Body of pancreas (tissue), 4 donors: ENCODE data around the gene ZBTB5. TPM values are rescaled to one million over a fixed set of nuclear protein-coding genes. Genes with fewer than 3 reads are reported as not detected.

Experiments
- ATAC-seq: fragments of 150-250 bp; one replicate; pipeline ENCODE4 v1.9.1; 2016
- DNase-seq, 4 donors: peaks; one replicate each; pipeline ENCODE4 v3.0.0-alpha.2; 2019
- H3K27ac ChIP-seq, 4 donors: fragments of 200-600 bp; sonication (generic); 1 replicate in 3 of 4; 2 replicates in 1 of 4; pipeline versions ENCODE4 v1.5.1 to v1.6.1; 2016 to 2019; ENCODE audit warnings: mild to moderate bottlenecking in 1 of 4, mixed read lengths in 1 of 4, moderate library complexity in 1 of 4
- H3K27me3 ChIP-seq, 2 donors: fragments of 200-600 bp; sonication (generic); one replicate each; pipeline ENCODE4 v1.6.0; 2016; ENCODE audit warnings: mild to moderate bottlenecking in 1 of 2
- H3K36me3 ChIP-seq, 2 donors: fragments of 200-600 bp; sonication (generic); replicated peaks in 1 of 2; 2 replicates each; pipeline ENCODE4 v1.5.1; 2016; ENCODE audit warnings: low read depth in 2 of 2; ENCODE audit not compliant: insufficient read depth in 1 of 2
- H3K4me1 ChIP-seq: fragments of 200-600 bp; sonication (generic); one replicate; pipeline ENCODE4 v1.6.0; 2016
- H3K4me3 ChIP-seq, 2 donors: fragments of 200-600 bp; sonication (generic); 1 replicate in 1 of 2; 2 replicates in 1 of 2; pipeline ENCODE4 v1.5.1; 2016 to 2019
- H3K9me3 ChIP-seq, 3 donors: fragments of 200-600 bp; sonication (generic); 1 replicate in 2 of 3; 2 replicates in 1 of 3; pipeline ENCODE4 v1.5.1; 2016
- POLR2A ChIP-seq, 3 donors: fragments of 450-650 bp; IDR thresholded peaks; one replicate each; pipeline ENCODE4 v1.6.1; 2016; ENCODE audit warnings: antibody characterized with exemption in 3 of 3, mild to moderate bottlenecking in 2 of 3
- WGBS, 2 donors: methylation state at CpG; one replicate each; pipeline ENCODE4 v1.1.5; 2017; 5-methylcytosine and 5-hydroxymethylcytosine counted together
- intact Hi-C: fragments of 100-400 bp; cut with DNase I; formaldehyde crosslinking; loops from one replicate; pipeline ENCODE4 v1.15.1; 2023
- total RNA-seq, 2 donors: library from RNA; depleted of rRNA; stranded (reverse); fragments of >200 nt; gene quantifications; one replicate each; pipeline ENCODE4 v1.1.0, GENCODE V29; 2016
- TF ChIP-seq, protein P1 (sequence below), 7 experiments: fragments of 450-650 bp in 4 of 7; fragments of 200-600 bp in 3 of 7; sonication (generic) in 3 of 7; IDR thresholded peaks; one replicate each; pipeline ENCODE4 v1.5.1; 2016 to 2019; ENCODE audit warnings: antibody characterized with exemption in 7 of 7

The ZBTB5 gene
- total RNA-seq, 2 donors from 2014 or later, result 8.8 to 9.9 TPM

- ATAC-seq, result no peak
- no peak overlapping the region for H3K27ac ChIP-seq
- no peaks in the 10 kb centered on the region for H3K27me3 ChIP-seq
- H3K36me3 ChIP-seq, result no peaks in the 10 kb centered on the region
- WGBS, 2 donors, result 74 to 82% methylated on average over 7 of the region's 7 CpGs
- no peak overlapping the region for H3K4me3 ChIP-seq
- intact Hi-C loops, result no loop called here
- no peak for TF ChIP-seq POLR2A (IDR thresholded peaks at IDR 0.05)
- DNase-seq, result no peak
- no peaks in the 10 kb centered on the region for H3K9me3 ChIP-seq
- peaks cover 46% of the 10 kb centered on the region for H3K4me1 ChIP-seq
Measured at GRCh38 chr9:37455884-37456647, 9.2 kb downstream of the ZBTB5 start.

GRCh38 chr9:37454238-37454637, 11.0 kb downstream of the ZBTB5 start:
- no peak for ATAC-seq
- intact Hi-C loops, result no loop called here

GRCh38 chr9:37453827-37454226, 11.4 kb downstream of the ZBTB5 start:
- H3K27ac ChIP-seq, result peak overlapping the region in 3 of 4 donors; percentile 1 to 27 (median 17)
- no peak for TF ChIP-seq POLR2A (IDR thresholded peaks at IDR 0.05)
- TF ChIP-seq, protein P1, sequence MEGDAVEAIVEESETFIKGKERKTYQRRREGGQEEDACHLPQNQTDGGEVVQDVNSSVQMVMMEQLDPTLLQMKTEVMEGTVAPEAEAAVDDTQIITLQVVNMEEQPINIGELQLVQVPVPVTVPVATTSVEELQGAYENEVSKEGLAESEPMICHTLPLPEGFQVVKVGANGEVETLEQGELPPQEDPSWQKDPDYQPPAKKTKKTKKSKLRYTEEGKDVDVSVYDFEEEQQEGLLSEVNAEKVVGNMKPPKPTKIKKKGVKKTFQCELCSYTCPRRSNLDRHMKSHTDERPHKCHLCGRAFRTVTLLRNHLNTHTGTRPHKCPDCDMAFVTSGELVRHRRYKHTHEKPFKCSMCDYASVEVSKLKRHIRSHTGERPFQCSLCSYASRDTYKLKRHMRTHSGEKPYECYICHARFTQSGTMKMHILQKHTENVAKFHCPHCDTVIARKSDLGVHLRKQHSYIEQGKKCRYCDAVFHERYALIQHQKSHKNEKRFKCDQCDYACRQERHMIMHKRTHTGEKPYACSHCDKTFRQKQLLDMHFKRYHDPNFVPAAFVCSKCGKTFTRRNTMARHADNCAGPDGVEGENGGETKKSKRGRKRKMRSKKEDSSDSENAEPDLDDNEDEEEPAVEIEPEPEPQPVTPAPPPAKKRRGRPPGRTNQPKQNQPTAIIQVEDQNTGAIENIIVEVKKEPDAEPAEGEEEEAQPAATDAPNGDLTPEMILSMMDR (IDR thresholded peaks at IDR 0.05), result no peak
- H3K4me1 ChIP-seq, result peaks cover 46% of the 10 kb centered on the region
- ATAC-seq (no peak), DNase-seq (peak in 2 of 4 donors; percentile 36 to 56)
- H3K36me3 ChIP-seq, result no peaks in the 10 kb centered on the region
- H3K4me3 ChIP-seq, result no peak overlapping the region
- WGBS, 2 donors, result 30 to 36% methylated on average over 1 of the region's 1 CpG
- H3K9me3 ChIP-seq, result no peaks in the 10 kb centered on the region
- H3K27me3 ChIP-seq, result no peaks in the 10 kb centered on the region
- intact Hi-C loops, result no loop called here

More at GRCh38 chr9:37454238-37454637, 11.0 kb downstream of the ZBTB5 start:
- no peaks in the 10 kb centered on the region for H3K9me3 ChIP-seq
- H3K4me1 ChIP-seq, result peaks cover 46% of the 10 kb centered on the region
- no peak for DNase-seq
- no peaks in the 10 kb centered on the region for H3K36me3 ChIP-seq
- H3K4me3 ChIP-seq, result no peak overlapping the region
- peak overlapping the region in 3 of 4 donors; percentile 1 to 27 (median 11) for H3K27ac ChIP-seq
- H3K27me3 ChIP-seq, result no peaks in the 10 kb centered on the region
- no peak for TF ChIP-seq POLR2A (IDR thresholded peaks at IDR 0.05)
- TF ChIP-seq, protein P1 (IDR thresholded peaks at IDR 0.05), result no peak

DNA sequence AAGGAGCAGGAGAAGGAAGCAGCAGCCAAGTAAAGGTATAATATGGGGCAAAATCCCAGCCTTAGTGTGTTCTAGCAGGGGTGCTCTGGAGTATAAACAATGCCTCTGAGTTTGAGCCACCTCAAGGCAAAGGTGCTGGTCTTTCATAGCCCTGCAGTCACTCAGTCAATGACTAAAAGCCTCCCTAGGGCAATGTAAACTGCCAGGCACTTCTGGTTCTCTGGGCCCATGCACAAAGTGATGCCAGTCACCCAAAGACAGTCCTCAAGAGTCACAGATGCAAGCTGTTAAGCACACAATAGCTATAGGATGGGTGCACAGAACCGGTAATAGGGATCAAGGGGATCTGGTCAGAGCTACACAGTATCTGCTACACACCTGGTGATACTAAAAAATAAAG, 12.6 kb downstream of the ZBTB5 start:
- H3K27ac ChIP-seq, result no peak overlapping the region
- H3K4me3 ChIP-seq, result no peak overlapping the region
- intact Hi-C loops, result no loop called here

DNA sequence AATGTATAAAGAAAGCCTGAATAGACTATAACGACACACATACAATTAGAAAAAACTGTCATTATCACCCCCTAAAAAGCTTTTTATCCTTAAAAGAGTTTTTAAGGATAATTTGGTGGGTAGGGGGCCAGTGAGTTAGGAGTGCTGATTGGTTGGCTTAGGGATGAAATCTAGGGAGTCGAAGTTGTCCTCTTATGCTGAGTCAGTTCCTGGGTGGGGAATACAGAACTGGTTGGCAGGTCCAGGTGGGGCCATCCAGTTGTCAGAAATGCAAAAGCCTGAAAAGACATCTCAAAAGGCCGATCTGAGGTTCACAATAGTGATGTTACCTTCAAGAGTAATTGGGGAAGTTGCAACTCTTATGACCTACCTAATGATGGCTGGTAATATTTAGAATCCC, 13.6 kb downstream of the ZBTB5 start:
- H3K4me3 ChIP-seq, result no peak overlapping the region
- H3K27ac ChIP-seq, result no peak overlapping the region
- ATAC-seq (no peak), DNase-seq (no peak)
- TF ChIP-seq, protein P1 (IDR thresholded peaks at IDR 0.05), result no peak
- H3K4me1 ChIP-seq, result peaks cover 46% of the 10 kb centered on the region
- H3K27me3 ChIP-seq, result no peaks in the 10 kb centered on the region
- WGBS, 2 donors, result 81 to 93% methylated on average over 3 of the region's 3 CpGs
- intact Hi-C loops, result no loop called here
- no peaks in the 10 kb centered on the region for H3K36me3 ChIP-seq
- no peaks in the 10 kb centered on the region for H3K9me3 ChIP-seq

More for the DNA sequence above, 12.6 kb downstream of the ZBTB5 start:
- ATAC-seq (no peak), DNase-seq (no peak)
- H3K4me1 ChIP-seq, result peaks cover 46% of the 10 kb centered on the region
- H3K27me3 ChIP-seq, result no peaks in the 10 kb centered on the region
- WGBS, 2 donors, result 100% methylated on average over 1 of the region's 1 CpG
- no peaks in the 10 kb centered on the region for H3K9me3 ChIP-seq
- TF ChIP-seq, protein P1 (IDR thresholded peaks at IDR 0.05), result no peak
- TF ChIP-seq POLR2A (IDR thresholded peaks at IDR 0.05), result no peak
- no peaks in the 10 kb centered on the region for H3K36me3 ChIP-seq
